Right lobe of liver (tissue), 6 donors: ENCODE data around the gene CDH4. TPM values are rescaled to one million over a fixed set of nuclear protein-coding genes. Genes with fewer than 3 reads are reported as not detected.

Source experiments
- ATAC-seq, 4 donors: fragments of 200-7000 bp; cut with Tn5 transposase; one replicate each; pipeline ENCODE4 v1.9.1; 2020; ENCODE audit warnings: mild to moderate bottlenecking in 4 of 4, moderate library complexity in 4 of 4
- DNase-seq, 3 donors: peaks; one replicate each; pipeline ENCODE4 v3.0.0-alpha.2; 2020
- H3K27ac ChIP-seq, 3 donors: fragments of 200-600 bp; one replicate each; pipeline ENCODE4 v1.8.0; 2022
- H3K27me3 ChIP-seq, 2 donors: fragments of 200-600 bp; one replicate each; pipeline ENCODE4 v1.8.0; 2022
- H3K36me3 ChIP-seq, 4 donors: fragments of 200-600 bp; sonication (generic) in 1 of 4; one replicate each; pipeline versions ENCODE4 v1.5.1 to v1.8.0; 2017 to 2022; ENCODE audit warnings: control low read depth in 1 of 4
- H3K4me1 ChIP-seq, 4 donors: fragments of 200-600 bp; sonication (generic) in 1 of 4; one replicate each; pipeline versions ENCODE4 v1.5.1 to v1.8.0; 2017 to 2022; ENCODE audit warnings: control low read depth in 1 of 4
- H3K4me3 ChIP-seq, 3 donors: fragments of 200-600 bp; one replicate each; pipeline ENCODE4 v1.8.0; 2022
- H3K9me3 ChIP-seq, 4 donors: fragments of 200-600 bp; sonication (generic) in 1 of 4; one replicate each; pipeline versions ENCODE4 v1.5.1 to v1.8.0; 2017 to 2022; ENCODE audit warnings: control low read depth in 1 of 4
- CTCF ChIP-seq, 4 donors: fragments of 200-600 bp in 3 of 4; fragments of 450-650 bp in 1 of 4; IDR thresholded peaks; one replicate each; pipeline versions ENCODE4 v1.5.1 to v1.8.0; 2016 to 2022; ENCODE audit warnings: antibody characterized with exemption in 4 of 4, mild to moderate bottlenecking in 2 of 4
- POLR2A ChIP-seq: fragments of 450-650 bp; IDR thresholded peaks from one replicate; pipeline ENCODE4 v1.6.1; 2017; ENCODE audit warnings: antibody characterized with exemption, mild to moderate bottlenecking
- WGBS: methylation state at CpG from one replicate; pipeline ENCODE4 v1.1.6; 2018; ENCODE audit warnings: low coverage, low lambda C conversion rate; ENCODE audit not compliant: insufficient coverage; ENCODE audit errors: missing lambda C conversion rate; 5-methylcytosine and 5-hydroxymethylcytosine counted together
- intact Hi-C, 2 donors: fragments of 100-400 bp; cut with DNase I; formaldehyde crosslinking; loops; one replicate each; pipeline versions ENCODE4 v1.11.2 to v1.14.1; 2022
- total RNA-seq, 6 experiments: library from RNA; depleted of rRNA in 2 of 6; stranded (reverse); fragments of >200 nt in 2 of 6; fragmentation: NEBNext Ultra II Directional in 3 of 6; extraction: Animal tissue kit (Norgen Biotek cat#: 25700) in 3 of 6; gene quantifications; one replicate each; pipeline versions ENCODE4 v1.1.0 to v1.2.4, GENCODE V29; 2016 to 2023
- donor health status: DM: no; HTN: yes; CAD: no.
- donor health status: DM: no; HTN: no; CAD: no.
- donor health status: DM: no; HTN: no; CAD: no.
- donor health status: DM: no; HTN: yes; CAD: no.
- donor health status: DM: no; HTN: yes; CAD: no.

Gene CDH4
- total RNA-seq, 6 experiments from 2014 or later, result 0.02 to 0.14 (median 0.09) TPM; not detected in 3

GRCh38 chr20:61886721-61887595 lies 634.9 kb downstream of the CDH4 start:
- DNase-seq (no peak), ATAC-seq (peak in 3 of 4 donors; percentile 33 to 45 (median 34))
- H3K27me3 ChIP-seq, result no peaks in the 10 kb centered on the region
- H3K4me1 ChIP-seq, result no peaks in the 10 kb centered on the region
- no peak overlapping the region for H3K27ac ChIP-seq
- intact Hi-C loops, result no loop called here
- no peak overlapping the region for H3K4me3 ChIP-seq
- H3K9me3 ChIP-seq, result no peaks in the 10 kb centered on the region
- 26% methylated on average over 5 of the region's 21 CpGs for WGBS
- no peak for TF ChIP-seq POLR2A
- peak; percentile 37 to 64 (median 52) for TF ChIP-seq CTCF (IDR thresholded peaks at IDR 0.05)
- H3K36me3 ChIP-seq, result no peaks in the 10 kb centered on the region

- 32% methylated on average over 10 of the region's 13 CpGs for WGBS
- Histone ChIP-seq H3K9me3 (no peaks in the 10 kb centered on the region), H3K36me3 (no peaks in the 10 kb centered on the region), H3K27ac (no peak overlapping the region), H3K4me1 (no peaks in the 10 kb centered on the region), H3K4me3 (no peak overlapping the region), H3K27me3 (no peaks in the 10 kb centered on the region)
- ATAC-seq, result no peak
- TF ChIP-seq POLR2A (no peak), CTCF (IDR thresholded peaks at IDR 0.05) (no peak)
- no peak for DNase-seq
- intact Hi-C loops, result no loop called here
Observed at GRCh38 chr20:61887596-61888093, 635.6 kb downstream of the CDH4 start.

GRCh38 chr20:61888101-61888865 lies 636.2 kb downstream of the CDH4 start:
- intact Hi-C loops, result no loop called here
- DNase-seq, result no peak
- no CpG with 5 or more reads among the region's 19 CpGs for WGBS

GRCh38 chr20:61889659-61890058 lies 637.6 kb downstream of the CDH4 start:
- intact Hi-C loops, result no loop called here

More at GRCh38 chr20:61888101-61888865, 636.2 kb downstream of the CDH4 start:
- no peak overlapping the region for H3K4me3 ChIP-seq
- TF ChIP-seq POLR2A, result no peak
- TF ChIP-seq CTCF (IDR thresholded peaks at IDR 0.05), result no peak
- no peaks in the 10 kb centered on the region for H3K9me3 ChIP-seq
- ATAC-seq, result no peak
- H3K4me1 ChIP-seq, result no peaks in the 10 kb centered on the region
- no peak overlapping the region for H3K27ac ChIP-seq
- no peaks in the 10 kb centered on the region for H3K36me3 ChIP-seq
- H3K27me3 ChIP-seq, result no peaks in the 10 kb centered on the region

More at GRCh38 chr20:61889659-61890058, 637.6 kb downstream of the CDH4 start:
- DNase-seq (no peak), ATAC-seq (no peak)
- Histone ChIP-seq H3K4me1 (no peaks in the 10 kb centered on the region), H3K27ac (no peak overlapping the region), H3K9me3 (no peaks in the 10 kb centered on the region), H3K4me3 (no peak overlapping the region), H3K36me3 (no peaks in the 10 kb centered on the region), H3K27me3 (no peaks in the 10 kb centered on the region)
- 64% methylated on average over 1 of the region's 1 CpG for WGBS
- TF ChIP-seq CTCF (IDR thresholded peaks at IDR 0.05), result no peak
- no peak for TF ChIP-seq POLR2A
